Osteocyte (in vitro differentiated cells): ENCODE data around the gene DCAF10. TPM values are rescaled to one million over a fixed set of nuclear protein-coding genes. Genes with fewer than 3 reads are reported as not detected.

Experiments used
- DNase-seq: peaks from one replicate; pipeline ENCODE4 v3.0.0; 2021; ENCODE audit warnings: mixed read lengths; ENCODE audit not compliant: unreplicated experiment; ENCODE audit errors: extremely low spot score
- H3K27ac Mint-ChIP-seq: one replicate; pipeline ENCODE4 v1.8.0; 2021; ENCODE audit warnings: mild to moderate bottlenecking, mixed read lengths; ENCODE audit not compliant: unreplicated experiment
- H3K27me3 Mint-ChIP-seq: one replicate; pipeline ENCODE4 v1.8.0; 2021; ENCODE audit warnings: mixed read lengths; ENCODE audit not compliant: unreplicated experiment
- H3K36me3 Mint-ChIP-seq: one replicate; pipeline ENCODE4 v1.8.0; 2021; ENCODE audit warnings: mixed read lengths; ENCODE audit not compliant: unreplicated experiment
- H3K4me1 Mint-ChIP-seq: one replicate; pipeline ENCODE4 v1.8.0; 2021; ENCODE audit warnings: mixed read lengths; ENCODE audit not compliant: unreplicated experiment
- H3K4me3 Mint-ChIP-seq: one replicate; pipeline ENCODE4 v1.8.0; 2021; ENCODE audit warnings: mild to moderate bottlenecking, moderate library complexity, mixed read lengths; ENCODE audit not compliant: unreplicated experiment
- H3K9me3 Mint-ChIP-seq: one replicate; pipeline ENCODE4 v1.8.0; 2021; ENCODE audit warnings: mixed read lengths; ENCODE audit not compliant: unreplicated experiment
- total RNA-seq: library from RNA; stranded (reverse); gene quantifications from 2 replicates; pipeline ENCODE4 v1.2.1, GENCODE V29; 2021
- TF ChIP-seq, protein P1 (sequence below): fragments of 200-600 bp; sonication (generic); IDR thresholded peaks from 2 replicates; pipeline ENCODE4 v1.5.0; 2021; ENCODE audit warnings: antibody characterized with exemption, mild to moderate bottlenecking, moderate library complexity

The DCAF10 gene
- total RNA-seq, 1 donor from 2014 or later = 27.7 TPM

GRCh38 chr9:37862530-37862929 is 61.9 kb downstream of the DCAF10 start:
- Mint-ChIP-seq H3K9me3 (peaks cover 5% of the 10 kb centered on the region), H3K4me1 (peaks cover 5% of the 10 kb centered on the region), H3K27me3 (no peaks in the 10 kb centered on the region), H3K36me3 (peaks cover 23% of the 10 kb centered on the region), H3K4me3 (no peak overlapping the region), H3K27ac (no peak overlapping the region)
- TF ChIP-seq, protein P1, sequence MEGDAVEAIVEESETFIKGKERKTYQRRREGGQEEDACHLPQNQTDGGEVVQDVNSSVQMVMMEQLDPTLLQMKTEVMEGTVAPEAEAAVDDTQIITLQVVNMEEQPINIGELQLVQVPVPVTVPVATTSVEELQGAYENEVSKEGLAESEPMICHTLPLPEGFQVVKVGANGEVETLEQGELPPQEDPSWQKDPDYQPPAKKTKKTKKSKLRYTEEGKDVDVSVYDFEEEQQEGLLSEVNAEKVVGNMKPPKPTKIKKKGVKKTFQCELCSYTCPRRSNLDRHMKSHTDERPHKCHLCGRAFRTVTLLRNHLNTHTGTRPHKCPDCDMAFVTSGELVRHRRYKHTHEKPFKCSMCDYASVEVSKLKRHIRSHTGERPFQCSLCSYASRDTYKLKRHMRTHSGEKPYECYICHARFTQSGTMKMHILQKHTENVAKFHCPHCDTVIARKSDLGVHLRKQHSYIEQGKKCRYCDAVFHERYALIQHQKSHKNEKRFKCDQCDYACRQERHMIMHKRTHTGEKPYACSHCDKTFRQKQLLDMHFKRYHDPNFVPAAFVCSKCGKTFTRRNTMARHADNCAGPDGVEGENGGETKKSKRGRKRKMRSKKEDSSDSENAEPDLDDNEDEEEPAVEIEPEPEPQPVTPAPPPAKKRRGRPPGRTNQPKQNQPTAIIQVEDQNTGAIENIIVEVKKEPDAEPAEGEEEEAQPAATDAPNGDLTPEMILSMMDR = no peak
- DNase-seq = no peak

- Mint-ChIP-seq H3K4me3 (no peak overlapping the region), H3K27me3 (no peaks in the 10 kb centered on the region), H3K27ac (no peak overlapping the region), H3K4me1 (no peaks in the 10 kb centered on the region), H3K36me3 (peaks cover 9% of the 10 kb centered on the region), H3K9me3 (peaks cover 5% of the 10 kb centered on the region)
- no peak for DNase-seq
- TF ChIP-seq, protein P1 = no peak
Observed at GRCh38 chr9:37870081-37870798, 69.6 kb downstream of the DCAF10 start.

DNA sequence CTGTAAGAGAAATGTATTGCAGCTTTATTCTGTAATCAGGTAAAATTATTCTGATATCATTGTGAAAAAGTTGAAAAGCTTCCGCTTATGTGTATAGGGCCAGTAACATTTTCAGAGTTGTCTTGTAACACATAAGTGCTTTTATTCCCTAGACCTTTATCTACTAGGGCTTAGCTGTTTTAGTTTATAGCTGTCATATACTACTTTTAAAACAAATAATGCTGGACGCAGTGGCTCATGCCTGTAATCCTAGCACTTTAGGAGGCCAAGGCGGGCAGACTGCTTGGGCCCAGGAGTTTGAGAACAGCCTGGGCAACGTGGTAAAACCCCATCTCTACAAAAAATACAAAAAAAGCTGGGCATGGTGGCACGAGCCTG is 70.2 kb downstream of the DCAF10 start:
- TF ChIP-seq, protein P1 = no peak
- DNase-seq = no peak
- H3K27ac Mint-ChIP-seq = no peak overlapping the region
- no peaks in the 10 kb centered on the region for H3K4me1 Mint-ChIP-seq
- H3K36me3 Mint-ChIP-seq = peaks cover 9% of the 10 kb centered on the region
- no peak overlapping the region for H3K4me3 Mint-ChIP-seq
- H3K27me3 Mint-ChIP-seq = no peaks in the 10 kb centered on the region
- peaks cover 5% of the 10 kb centered on the region for H3K9me3 Mint-ChIP-seq

GRCh38 chr9:37873955-37874354 is 73.4 kb downstream of the DCAF10 start:
- Mint-ChIP-seq H3K36me3 (peaks cover 8% of the 10 kb centered on the region), H3K4me1 (no peaks in the 10 kb centered on the region), H3K27ac (no peak overlapping the region), H3K27me3 (no peaks in the 10 kb centered on the region), H3K4me3 (no peak overlapping the region), H3K9me3 (no peaks in the 10 kb centered on the region)
- DNase-seq = no peak
- TF ChIP-seq, protein P1 = no peak

DNA sequence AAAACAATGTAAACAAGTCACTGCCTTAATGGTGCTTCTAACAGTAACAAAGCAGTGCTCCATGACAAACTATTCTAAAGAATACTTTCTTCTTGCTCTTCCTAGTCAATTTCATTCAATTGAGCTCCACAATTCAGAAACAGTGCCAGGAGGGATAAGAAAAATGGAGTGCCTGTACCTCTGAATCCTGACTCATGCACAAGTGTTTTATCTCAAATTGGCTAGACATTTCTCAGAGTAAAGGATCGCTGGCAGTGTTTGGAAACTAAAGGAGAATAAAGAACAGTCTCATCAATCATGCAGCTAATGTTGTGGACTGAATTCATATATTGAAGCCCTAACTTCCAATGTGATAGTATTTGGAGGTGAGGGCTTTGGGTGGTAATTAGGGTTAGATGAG is 75.8 kb downstream of the DCAF10 start:
- no peak for DNase-seq
- TF ChIP-seq, protein P1 = no peak
- no peak overlapping the region for H3K27ac Mint-ChIP-seq
- H3K27me3 Mint-ChIP-seq = no peaks in the 10 kb centered on the region
- no peaks in the 10 kb centered on the region for H3K4me1 Mint-ChIP-seq
- peaks cover 15% of the 10 kb centered on the region for H3K36me3 Mint-ChIP-seq
- H3K4me3 Mint-ChIP-seq = no peak overlapping the region
- H3K9me3 Mint-ChIP-seq = no peaks in the 10 kb centered on the region
